NCI-H510A treated with DMSO at 0.1 percent for 48 hours (cell line): Measurements from ENCODE around the gene CFAP46.
"Not testable (repeated sequence)": the region's sequence is repeated elsewhere in the genome, so short reads cannot be mapped to it uniquely, and the experiment has no call there.

Experiments
- DNase-seq: peaks from one replicate; lab custom pipeline; 2025; lab: John Stamatoyannopoulos, UW

The CFAP46 gene

DNA sequence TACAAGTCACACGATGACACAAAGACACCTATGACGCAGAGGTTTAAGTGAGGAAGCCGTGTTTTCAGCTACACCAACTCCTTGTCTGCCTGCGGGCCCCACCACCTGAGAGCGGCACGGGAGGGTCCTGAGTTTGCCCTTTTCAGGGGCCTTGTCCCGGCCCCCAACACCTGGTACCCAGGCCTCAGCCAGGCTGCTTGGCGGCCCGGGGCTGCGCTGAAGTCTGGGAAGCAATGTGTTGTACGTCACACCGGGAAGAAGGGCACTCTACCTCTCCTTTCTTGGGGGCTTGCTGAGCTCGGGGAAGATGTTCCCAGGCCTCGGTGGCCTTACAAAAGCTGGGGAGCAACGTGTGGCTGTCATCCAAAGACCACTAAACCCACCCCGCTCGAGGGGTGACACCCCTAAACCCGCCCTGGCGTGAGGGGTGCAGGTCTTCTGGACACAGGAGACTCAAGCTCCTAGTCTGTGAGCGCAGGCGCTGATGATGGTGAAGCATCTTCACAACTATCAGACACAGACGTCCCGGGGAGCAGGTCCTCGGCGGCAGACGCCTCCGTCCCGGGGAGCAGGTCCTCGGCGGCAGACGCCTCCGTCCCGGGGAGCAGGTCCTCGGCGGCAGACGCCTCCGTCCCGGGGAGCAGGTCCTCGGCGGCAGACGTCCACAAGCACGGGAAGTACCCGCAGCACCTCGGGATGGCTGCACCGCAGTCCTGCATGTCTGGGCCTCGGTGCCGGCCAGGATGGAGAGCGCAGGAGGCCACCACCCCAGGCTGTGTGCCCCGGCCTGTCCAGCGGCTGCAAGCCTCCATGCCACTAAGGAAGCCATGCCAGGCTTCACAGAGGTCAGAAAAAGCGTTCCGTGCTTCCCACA, 15.4 kb downstream of the CFAP46 start:
- DNase-seq = no peak

- DNase-seq = no peak
These were observed 16.3 kb downstream of the CFAP46 start for GRCh38 chr10:132926070-132926469.

- DNase-seq = no peak
These were observed 16.8 kb downstream of the CFAP46 start for GRCh38 chr10:132925614-132926013.

GRCh38 chr10:132925071-132925561, 17.3 kb downstream of the CFAP46 start:
- DNase-seq = no peak

DNA sequence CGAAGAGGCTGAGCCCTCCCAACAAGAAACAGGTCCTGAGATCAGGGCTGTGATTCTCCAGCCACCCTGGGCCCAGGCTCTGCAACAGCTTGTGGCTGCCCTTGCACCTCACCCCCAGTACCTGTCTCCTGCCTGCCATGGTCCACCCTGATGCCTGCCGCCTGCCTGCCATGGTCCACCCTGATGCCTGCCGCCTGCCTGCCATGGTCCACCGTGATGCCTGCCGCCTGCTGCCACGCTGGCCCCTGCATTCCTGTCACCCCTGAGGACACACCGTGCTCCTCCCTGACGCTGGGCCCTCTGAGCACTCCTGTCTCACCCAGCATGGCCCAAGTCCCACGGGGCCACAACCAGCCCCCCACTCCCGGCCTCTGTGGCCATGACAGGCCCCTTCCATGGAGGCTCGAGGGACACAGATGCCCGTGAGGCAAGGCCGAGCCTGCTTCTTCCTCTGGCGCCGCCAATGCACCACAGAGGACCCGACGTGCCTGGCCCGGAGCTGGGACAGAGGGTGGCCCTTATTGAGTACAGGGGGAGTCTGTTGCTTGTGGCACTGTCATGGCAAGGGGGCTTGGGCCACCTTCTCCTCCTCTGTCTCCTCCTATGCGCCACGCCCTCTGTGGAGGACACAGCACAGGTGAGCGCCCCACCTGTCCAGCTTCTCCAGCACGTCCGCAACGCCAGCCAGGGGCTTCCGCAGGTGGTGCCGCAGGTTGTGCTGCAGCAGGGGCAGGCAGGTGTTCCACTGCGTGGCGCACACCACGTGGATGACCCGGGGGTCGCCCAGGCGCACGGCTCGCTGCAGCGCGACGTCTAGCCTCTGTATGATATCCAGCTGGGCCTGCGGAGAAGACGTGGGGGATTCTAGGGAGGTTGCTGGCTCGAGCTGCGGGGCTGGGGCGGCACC, 18.1 kb downstream of the CFAP46 start:
- DNase-seq = no peak

DNA sequence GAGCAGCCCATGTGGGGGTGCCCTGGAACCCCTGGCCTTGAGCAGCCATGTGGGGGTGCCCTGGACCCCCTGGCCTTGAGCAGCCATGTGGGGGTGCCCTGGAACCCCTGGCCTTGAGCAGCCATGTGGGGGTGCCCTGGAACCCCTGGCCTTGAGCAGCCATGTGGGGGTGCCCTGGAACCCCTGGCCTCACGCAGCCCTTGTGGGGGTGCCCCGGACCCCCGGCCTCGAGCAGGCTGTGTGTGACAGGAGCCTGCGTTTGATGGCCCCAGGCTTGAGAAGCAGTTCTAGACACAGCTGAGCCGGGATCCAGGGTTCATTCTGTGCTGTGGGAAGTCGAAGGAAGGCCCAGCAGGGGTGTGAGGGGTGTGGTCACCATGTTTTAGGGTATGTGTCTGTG, 19.0 kb downstream of the CFAP46 start:
- DNase-seq = not testable (repeated sequence)

DNA sequence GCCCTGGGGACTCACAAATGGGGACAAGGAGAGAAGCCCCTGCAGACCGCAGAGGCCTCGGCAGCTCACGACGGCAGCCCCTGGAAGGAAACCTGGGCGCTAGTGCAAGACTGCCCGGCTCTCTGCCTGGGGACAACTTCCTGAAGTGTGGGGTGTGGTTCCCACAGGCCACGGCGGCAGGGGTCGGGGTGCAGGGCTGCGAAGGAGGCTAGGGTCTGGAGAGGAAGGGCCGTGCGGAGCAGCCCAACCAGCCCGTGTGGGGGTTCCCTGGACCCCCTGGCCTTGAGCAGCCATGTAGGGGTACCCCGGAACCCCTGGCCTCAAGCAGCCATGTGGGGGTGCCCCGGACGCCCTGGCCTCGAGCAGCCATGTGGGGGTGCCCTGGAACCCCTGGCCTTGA, 19.5 kb downstream of the CFAP46 start:
- DNase-seq = no peak

GRCh38 chr10:132921818-132922807, 20.3 kb downstream of the CFAP46 start:
- DNase-seq = no peak

DNA sequence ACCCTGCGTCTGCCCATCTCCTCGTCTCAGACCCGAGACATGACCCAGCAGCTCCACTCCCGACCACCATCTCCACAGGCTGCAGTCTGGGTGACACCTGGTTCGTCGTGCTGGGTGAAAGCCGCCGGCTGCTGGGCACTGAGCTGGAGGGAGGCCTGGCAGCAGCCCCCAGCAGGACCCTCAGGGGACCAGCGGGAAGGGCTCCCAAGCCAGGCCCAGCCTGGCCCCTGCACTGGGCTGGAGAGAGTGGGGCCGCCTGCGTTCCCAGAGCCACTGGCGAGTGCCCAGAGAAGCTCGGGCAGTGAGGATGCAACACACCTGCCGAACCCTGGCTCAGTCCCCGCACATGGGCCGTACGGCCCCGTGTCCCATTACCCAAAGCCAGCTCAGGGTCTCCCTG, 21.3 kb downstream of the CFAP46 start:
- DNase-seq = no peak

DNA sequence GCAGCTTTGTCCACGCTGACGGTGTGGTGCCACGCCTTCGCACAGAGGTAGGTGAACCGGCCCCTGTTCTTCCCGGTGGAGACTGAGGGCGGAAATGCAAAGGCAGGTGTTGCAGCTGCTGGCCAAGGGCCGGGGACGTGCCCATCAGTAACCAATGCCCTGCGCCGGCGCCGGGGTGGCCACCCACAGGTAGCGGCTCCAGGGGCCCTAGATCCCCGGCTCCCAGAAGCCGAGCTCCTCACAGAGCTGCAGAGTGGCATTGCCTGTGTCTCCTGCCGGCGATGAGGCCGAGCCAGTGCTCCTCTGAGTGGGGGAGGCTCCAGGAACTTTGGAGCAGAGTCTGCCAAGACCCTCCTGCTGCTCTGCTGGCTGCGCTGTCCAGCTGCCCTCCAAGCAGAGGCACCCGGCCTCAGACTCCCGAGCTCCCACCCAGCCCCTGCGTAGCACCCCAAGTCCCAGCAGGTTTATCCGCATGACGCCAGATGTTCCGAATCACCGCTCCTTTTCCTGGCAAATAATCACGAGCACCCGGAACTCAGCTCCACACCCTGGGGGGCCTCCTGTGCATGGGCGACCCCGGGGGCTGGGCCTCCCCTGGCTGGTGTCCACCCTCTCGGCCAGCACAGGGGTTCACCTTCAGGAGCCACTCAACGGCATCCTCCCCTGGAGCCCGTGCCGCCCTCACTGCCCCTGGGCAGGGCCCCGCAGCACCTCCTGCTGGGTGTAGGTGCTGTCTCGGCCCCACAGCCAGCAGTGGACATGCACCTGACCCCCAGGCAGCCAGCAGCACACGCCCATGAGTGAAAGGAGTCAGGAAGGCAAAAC, 22.1 kb downstream of the CFAP46 start:
- DNase-seq = no peak

DNA sequence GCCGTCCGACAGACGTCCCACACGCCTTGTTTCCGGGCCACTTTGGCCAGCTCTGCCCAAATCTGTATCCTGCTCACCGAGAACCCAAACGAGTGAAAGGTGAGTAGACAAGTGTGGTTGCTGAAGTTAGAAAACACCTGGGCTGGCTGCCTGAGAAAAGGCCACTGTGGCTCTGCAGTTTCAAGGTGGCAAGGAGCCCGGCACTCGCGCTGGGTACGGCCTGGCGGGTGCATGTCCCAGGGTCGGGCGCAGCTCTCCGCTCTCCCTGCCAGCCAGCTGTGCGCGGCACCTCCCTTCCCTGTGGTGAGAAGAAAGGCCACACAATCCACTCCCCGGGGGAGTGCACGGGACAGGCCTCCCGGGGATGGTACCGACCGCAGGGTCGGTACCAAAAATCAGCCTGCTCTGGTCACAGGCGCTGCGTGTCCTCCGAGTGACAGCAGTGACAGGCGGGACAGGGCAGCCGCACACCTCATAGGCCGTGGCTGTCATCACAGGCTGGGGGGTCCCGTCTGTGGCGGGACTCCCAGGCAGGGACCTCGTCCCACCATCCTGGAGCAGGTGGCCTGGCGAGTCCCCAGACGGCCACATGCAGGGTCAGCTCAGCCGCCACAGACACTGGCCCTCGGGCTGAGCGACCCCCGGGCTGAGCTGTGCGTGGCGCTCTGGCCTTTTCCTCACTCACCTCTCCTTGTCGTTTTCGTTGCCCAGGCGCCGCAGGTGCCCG, 22.8 kb downstream of the CFAP46 start:
- no peak for DNase-seq

DNA sequence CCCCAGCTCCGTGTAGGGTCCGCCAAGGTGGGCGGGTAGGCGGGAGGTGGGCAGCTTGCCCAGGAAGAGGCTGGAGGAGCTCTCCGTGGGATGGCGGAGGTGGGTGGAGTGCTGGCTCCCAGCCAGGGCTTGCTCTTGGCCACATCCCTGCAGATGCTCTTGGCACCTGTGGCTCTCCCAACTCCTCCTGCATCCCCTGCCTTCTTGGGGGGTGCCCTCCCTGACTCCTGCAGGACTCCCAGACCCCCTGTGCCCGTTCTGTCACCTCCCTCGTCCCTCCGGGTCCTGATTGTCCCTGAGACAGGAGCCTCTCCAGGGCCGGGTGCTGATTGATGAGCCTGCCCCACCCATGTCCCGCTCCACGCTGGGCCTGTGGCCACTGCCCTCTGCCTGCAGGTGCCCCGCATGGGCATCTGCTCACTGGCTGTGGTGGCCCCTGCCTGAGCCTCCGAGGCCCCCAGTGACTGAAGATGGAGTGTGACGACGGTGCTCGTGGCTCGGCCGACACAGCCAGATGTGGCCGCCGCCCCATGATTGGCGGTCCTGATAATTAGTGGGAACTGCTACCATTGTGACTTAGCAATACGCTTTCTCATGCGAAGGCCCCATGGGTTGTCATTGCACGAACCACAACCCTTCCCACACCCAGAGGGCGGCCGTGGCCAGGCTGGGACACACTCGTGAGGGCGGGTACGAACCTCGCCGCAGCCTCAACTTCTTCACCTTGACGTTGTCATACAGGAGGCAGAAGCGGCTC, 23.6 kb downstream of the CFAP46 start:
- no peak for DNase-seq

DNA sequence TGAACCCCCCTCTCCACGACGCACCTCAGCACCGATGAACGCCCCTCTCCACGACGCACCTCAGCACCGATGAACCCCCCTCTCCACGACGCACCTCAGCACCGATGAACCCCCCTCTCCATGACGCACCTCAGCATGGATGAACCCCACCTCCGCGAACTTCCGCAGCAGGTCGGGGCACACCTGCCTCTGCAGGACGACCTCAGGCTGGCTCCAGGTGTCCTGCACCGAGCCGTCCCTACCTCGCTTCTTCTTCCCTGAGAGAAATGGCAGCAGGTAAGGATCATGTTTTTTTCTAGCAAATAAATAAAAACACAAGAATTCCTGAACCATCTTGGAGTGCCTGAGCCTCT, 24.1 kb downstream of the CFAP46 start:
- DNase-seq = no peak

GRCh38 chr10:132916956-132917666, 25.3 kb downstream of the CFAP46 start:
- no peak for DNase-seq

DNA sequence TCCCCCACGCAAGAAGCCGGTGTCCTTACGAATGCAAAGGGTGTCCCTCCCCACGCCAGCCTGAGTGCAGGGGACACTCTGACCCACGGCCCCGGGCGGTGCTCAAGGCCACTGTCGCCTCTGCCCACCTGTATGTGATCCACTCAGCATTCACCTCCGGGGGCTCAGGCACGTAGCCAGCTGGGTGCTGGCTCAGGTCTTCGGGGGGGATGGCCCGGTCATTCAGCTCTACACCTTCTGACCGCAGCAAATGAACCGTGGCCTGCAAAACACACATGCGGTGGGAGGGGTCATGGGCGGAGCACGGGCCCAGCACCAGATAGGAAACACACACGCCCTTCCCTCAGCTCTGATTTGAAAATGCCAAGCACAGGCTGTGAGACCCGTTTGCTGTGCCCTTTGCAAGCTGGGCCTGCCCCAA, 25.9 kb downstream of the CFAP46 start:
- DNase-seq = no peak

DNA sequence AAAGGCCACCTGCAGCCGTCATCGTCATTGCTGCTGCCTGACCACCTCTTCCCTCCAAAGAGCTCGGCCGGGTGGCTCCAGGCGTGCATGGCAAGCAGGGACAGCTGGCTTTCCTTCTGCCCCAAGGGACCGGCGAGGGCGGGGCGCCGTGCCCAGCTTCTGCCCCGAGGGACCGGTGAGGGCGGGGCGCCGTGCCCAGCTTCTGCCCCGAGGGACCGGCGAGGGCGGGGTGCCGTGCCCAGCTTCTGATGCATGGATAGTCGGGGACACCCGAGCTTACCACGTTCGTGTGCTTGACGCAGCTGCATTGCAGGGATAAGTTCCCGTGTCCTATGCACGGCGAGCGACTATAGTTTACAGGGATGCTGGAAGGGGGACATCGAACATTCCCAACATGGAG, 27.0 kb downstream of the CFAP46 start:
- DNase-seq = no peak

GRCh38 chr10:132914732-132915131, 27.6 kb downstream of the CFAP46 start:
- DNase-seq = no peak

DNA sequence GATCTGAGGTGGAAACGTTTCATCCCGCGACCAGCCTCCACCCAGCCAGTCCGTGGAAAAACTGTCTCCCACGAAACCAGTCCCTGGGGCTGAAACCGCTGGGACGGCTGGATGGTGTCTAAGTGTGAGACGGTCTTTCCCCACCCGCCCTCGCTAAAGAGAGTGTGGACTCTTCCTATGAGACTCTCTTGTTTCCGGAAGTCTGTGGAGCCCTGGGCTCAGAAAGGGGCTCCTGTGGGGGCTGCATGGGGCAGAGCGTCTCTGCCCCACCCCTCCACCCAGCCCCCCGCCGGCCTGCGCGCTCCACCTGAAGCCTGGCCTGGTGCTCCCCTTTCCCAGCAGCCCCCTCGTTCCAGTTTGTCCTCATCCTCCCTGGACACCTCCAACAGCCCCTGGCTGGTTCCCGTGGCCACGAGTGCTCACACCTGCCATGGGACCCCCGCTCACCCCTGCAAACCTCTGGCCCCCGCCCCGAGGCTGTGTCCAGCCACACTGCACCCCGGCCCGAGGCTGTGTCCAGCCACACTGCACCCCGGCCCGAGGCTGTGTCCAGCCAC, 28.7 kb downstream of the CFAP46 start:
- no peak for DNase-seq
